Nephron progenitor cell (in vitro differentiated cells): ENCODE data around the gene ATP1A3.
A peak's percentile ranks its signal among the peaks of the same experiment; 100 is the strongest.

Experiments
- DNase-seq: peaks from one replicate; pipeline ENCODE4 v3.0.0; 2021
- H3K27ac Mint-ChIP-seq: 2 replicates; pipeline ENCODE4 v1.8.0; 2021; ENCODE audit warnings: mild to moderate bottlenecking, moderate library complexity, mixed read lengths
- H3K27me3 Mint-ChIP-seq: 2 replicates; pipeline ENCODE4 v1.8.0; 2021; ENCODE audit warnings: mild to moderate bottlenecking, low read depth, mixed read lengths; ENCODE audit not compliant: poor library complexity
- H3K36me3 Mint-ChIP-seq: 2 replicates; pipeline ENCODE4 v1.8.0; 2021; ENCODE audit warnings: low read depth, mixed read lengths
- H3K4me1 Mint-ChIP-seq: 2 replicates; pipeline ENCODE4 v1.8.0; 2021; ENCODE audit warnings: mixed read lengths
- H3K4me3 Mint-ChIP-seq: 2 replicates; pipeline ENCODE4 v1.8.0; 2021; ENCODE audit warnings: mild to moderate bottlenecking, moderate library complexity, mixed read lengths
- H3K9me3 Mint-ChIP-seq: 2 replicates; pipeline ENCODE4 v1.8.0; 2021; ENCODE audit warnings: mild to moderate bottlenecking, moderate library complexity, mixed read lengths
- TF ChIP-seq, protein P1 (sequence below): fragments of 200-600 bp; sonication (generic); IDR thresholded peaks from 2 replicates; pipeline ENCODE4 v1.5.0; 2021; ENCODE audit warnings: antibody characterized with exemption

Gene ATP1A3

DNA sequence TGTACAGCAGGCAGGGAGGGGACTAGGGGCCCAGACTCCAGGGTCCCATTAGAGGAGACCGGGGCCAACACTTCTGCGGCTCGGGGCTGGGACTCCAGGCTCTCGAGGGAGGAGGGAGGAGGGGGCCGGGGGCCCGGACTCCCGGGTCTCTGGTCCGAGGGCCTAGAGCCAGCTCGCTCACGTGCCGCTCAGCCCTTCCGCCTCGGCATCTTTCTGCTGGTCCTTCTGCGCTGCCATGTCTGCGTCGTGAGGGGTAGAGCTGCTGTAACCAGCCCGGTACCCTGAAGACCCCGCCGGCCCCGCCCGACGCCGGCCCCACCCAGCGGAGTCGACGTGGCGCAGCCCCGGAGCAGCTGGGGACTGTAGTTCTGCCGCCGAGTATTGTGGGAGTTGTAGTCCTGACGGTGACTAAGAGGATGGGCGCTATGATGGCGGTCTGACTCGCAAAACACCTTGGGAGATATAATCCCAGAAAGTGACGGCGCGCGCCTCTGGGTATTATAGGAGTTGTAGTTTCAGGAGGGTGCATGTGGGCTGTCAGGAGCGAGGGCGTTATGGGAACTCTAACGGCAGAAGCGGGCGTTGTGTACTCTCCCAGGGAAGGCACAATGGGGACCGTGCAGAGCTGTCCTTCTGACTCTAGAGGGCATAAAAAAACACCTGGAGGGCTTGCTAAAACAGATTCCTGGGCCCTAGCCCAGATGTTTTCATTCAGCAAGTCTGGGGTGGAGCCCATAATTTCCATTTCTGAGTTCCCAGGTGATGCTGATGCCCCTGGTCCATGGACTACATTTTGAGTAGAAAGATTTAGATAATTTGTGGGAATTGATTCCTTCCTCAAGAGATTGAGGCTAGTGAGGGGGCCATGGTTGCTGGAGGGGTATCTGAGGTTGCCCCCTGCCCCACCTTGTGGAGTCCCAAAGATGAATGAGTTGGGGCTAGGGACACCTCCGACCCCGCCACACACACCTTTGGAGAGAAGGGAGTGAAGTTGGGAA lies 34.7 kb downstream of the ATP1A3 start, which contains the start of gene RABAC1:
Gene RABAC1, minus strand, starts transcription at position 266 of the 998 bp plus-strand sequence. Its CDS starts 29 bp downstream, at position 237.
- H3K4me3 Mint-ChIP-seq: peak within 1 kb of the TSS; percentile 96
- DNase-seq: peak; percentile 91
- no peaks in the 10 kb centered on the region for H3K9me3 Mint-ChIP-seq
- H3K27me3 Mint-ChIP-seq: peaks cover 5% of the 10 kb centered on the region
- no peak within 1 kb of the TSS for H3K27ac Mint-ChIP-seq
- TF ChIP-seq, protein P1, sequence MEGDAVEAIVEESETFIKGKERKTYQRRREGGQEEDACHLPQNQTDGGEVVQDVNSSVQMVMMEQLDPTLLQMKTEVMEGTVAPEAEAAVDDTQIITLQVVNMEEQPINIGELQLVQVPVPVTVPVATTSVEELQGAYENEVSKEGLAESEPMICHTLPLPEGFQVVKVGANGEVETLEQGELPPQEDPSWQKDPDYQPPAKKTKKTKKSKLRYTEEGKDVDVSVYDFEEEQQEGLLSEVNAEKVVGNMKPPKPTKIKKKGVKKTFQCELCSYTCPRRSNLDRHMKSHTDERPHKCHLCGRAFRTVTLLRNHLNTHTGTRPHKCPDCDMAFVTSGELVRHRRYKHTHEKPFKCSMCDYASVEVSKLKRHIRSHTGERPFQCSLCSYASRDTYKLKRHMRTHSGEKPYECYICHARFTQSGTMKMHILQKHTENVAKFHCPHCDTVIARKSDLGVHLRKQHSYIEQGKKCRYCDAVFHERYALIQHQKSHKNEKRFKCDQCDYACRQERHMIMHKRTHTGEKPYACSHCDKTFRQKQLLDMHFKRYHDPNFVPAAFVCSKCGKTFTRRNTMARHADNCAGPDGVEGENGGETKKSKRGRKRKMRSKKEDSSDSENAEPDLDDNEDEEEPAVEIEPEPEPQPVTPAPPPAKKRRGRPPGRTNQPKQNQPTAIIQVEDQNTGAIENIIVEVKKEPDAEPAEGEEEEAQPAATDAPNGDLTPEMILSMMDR: no peak
- peaks cover 27% of the 10 kb centered on the region for H3K4me1 Mint-ChIP-seq
- H3K36me3 Mint-ChIP-seq: no peaks in the 10 kb centered on the region

DNA sequence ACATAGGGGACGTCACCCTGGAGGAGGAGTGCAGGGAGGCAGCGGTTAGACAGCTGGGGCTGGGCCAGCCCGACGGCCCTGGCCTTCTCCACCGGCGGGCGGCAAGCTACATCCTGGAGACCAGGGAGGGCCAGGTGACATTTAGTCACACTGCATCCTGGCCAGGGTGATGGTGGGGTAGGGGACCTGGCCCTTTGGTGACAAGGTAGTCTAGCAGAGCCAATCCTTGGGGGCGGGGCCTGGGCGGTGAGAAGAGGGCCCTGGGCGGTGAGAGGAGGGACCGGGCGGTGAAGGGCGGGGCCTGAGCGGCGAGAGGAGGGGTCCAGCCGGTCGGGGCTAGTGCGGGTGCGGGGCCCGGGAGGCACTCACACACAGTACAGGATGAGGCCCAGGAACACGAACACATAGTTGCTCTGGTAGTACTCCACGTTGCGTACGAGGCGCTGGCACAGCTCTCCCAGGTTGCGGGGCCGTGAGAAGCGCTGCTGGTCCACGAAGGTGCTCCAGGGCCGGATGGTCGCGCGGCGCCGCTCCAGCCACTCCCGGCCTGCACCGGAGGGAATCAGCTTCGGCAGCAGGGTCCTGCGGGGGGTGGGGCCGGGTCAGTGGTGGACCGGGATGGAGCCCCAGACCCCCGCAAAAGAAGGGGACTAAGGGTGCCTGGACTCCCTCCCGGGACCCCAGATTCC lies 35.5 kb downstream of the ATP1A3 start:
- Mint-ChIP-seq H3K4me3 (peak overlapping the region; percentile 96), H3K4me1 (peaks cover 27% of the 10 kb centered on the region), H3K36me3 (no peaks in the 10 kb centered on the region), H3K9me3 (no peaks in the 10 kb centered on the region), H3K27ac (no peak overlapping the region), H3K27me3 (peaks cover 6% of the 10 kb centered on the region)
- DNase-seq: peak; percentile 92
- TF ChIP-seq, protein P1: no peak

DNA sequence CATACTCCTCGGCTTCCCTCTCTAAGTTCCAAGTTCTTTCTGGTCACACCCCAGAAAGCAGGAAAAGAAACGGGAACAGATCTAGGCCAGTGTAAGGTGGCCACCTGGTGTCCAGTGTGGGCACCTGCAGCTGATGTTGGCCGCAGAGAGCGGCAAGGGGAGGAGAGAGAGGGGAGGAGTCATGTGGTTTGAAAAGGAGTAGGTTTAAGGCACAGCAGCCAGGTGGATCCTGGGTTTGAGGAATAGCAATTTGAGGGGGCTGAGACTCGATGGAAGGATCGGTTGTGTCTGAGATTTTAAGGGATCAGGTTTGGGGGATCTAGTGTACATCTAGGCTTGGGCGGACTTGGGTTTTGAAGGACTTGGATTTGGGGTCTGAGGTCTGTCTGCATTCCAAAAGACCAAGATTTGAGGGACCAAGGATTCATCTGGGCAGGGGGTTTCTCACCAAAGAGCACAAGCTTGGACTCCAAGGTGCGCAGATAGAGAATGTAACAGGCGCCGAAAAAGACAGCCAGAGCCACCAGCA lies 36.1 kb downstream of the ATP1A3 start:
- DNase-seq: peak; percentile 75
- Mint-ChIP-seq H3K9me3 (no peaks in the 10 kb centered on the region), H3K4me1 (peaks cover 27% of the 10 kb centered on the region), H3K27me3 (peaks cover 9% of the 10 kb centered on the region), H3K36me3 (no peaks in the 10 kb centered on the region), H3K27ac (peak overlapping the region; percentile 22), H3K4me3 (peak overlapping the region; percentile 96)
- TF ChIP-seq, protein P1: peak; percentile 85

DNA sequence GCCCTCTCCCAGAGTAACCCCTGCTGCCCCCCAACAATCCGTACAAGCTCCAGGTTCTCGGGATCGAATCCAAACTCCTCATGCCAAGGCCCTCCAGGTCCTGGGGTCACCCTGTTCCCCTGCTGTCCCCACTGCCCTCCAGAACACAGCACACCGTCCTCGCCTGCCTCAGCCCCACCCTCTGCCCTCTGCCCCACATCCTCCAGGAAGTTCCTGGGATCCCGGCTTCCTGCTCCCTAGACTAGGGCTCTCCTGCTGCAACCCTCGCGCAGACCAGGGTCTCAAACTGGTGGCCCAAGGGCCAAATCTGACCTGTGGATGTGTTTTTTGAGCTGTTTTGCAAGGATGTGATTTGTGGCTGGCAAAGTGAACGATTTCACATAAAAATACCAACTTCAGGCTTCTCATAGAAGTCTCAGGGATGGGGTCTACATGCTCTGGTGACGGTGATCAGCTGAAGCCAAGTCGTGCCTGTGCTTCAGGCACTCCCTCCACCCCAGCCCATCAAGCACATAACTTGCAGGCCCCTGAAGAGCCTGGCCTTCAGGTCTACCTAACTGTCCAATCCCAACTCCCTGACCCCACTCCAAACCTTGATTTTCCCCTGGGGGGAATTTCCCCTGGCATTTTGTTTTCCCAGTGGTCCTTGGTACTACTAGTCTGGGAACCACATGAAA lies 36.7 kb downstream of the ATP1A3 start:
- no peak for DNase-seq
- no peaks in the 10 kb centered on the region for H3K36me3 Mint-ChIP-seq
- H3K27me3 Mint-ChIP-seq: peaks cover 11% of the 10 kb centered on the region
- peak overlapping the region; percentile 96 for H3K4me3 Mint-ChIP-seq
- TF ChIP-seq, protein P1: no peak
- peaks cover 27% of the 10 kb centered on the region for H3K4me1 Mint-ChIP-seq
- H3K27ac Mint-ChIP-seq: peak overlapping the region; percentile 22
- H3K9me3 Mint-ChIP-seq: no peaks in the 10 kb centered on the region

DNA sequence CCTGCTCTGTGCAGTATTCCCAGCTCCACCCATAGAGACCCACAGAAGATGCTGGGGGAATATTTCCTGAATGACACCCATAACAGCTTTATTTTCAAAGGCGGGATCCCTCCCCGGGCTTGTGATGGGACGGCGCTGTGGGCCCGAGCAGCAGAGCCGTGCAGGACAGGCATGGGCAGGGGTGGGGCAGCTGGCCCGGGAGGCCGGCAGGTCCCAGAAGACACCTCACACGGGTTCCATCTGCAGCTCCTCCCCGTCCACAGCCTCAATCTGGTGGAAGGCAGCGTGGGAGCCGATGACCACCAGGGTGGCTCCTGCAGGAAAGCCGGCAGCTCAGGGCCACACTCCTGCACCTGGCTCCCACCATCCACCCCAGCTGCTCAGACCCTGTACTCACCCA lies 37.4 kb downstream of the ATP1A3 start:
- no peaks in the 10 kb centered on the region for H3K9me3 Mint-ChIP-seq
- TF ChIP-seq, protein P1: no peak
- no peaks in the 10 kb centered on the region for H3K36me3 Mint-ChIP-seq
- H3K27me3 Mint-ChIP-seq: peaks cover 15% of the 10 kb centered on the region
- H3K4me1 Mint-ChIP-seq: peaks cover 31% of the 10 kb centered on the region
- DNase-seq: no peak
- no peak overlapping the region for H3K27ac Mint-ChIP-seq
- H3K4me3 Mint-ChIP-seq: no peak overlapping the region
